Measurements from ENCODE around the gene IRF1. TPM values are rescaled to one million over a fixed set of nuclear protein-coding genes. Genes with fewer than 3 reads are reported as not detected.
A peak's percentile ranks its signal among the peaks of the same experiment; 100 is the strongest.
"Not testable (repeated sequence)": the region's sequence is repeated elsewhere in the genome, so short reads cannot be mapped to it uniquely, and the experiment has no call there.

Gene IRF1, protein sequence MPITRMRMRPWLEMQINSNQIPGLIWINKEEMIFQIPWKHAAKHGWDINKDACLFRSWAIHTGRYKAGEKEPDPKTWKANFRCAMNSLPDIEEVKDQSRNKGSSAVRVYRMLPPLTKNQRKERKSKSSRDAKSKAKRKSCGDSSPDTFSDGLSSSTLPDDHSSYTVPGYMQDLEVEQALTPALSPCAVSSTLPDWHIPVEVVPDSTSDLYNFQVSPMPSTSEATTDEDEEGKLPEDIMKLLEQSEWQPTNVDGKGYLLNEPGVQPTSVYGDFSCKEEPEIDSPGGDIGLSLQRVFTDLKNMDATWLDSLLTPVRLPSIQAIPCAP
- total RNA-seq, result 100 to 1,000 TPM; 351 to 512 TPM

DNA sequence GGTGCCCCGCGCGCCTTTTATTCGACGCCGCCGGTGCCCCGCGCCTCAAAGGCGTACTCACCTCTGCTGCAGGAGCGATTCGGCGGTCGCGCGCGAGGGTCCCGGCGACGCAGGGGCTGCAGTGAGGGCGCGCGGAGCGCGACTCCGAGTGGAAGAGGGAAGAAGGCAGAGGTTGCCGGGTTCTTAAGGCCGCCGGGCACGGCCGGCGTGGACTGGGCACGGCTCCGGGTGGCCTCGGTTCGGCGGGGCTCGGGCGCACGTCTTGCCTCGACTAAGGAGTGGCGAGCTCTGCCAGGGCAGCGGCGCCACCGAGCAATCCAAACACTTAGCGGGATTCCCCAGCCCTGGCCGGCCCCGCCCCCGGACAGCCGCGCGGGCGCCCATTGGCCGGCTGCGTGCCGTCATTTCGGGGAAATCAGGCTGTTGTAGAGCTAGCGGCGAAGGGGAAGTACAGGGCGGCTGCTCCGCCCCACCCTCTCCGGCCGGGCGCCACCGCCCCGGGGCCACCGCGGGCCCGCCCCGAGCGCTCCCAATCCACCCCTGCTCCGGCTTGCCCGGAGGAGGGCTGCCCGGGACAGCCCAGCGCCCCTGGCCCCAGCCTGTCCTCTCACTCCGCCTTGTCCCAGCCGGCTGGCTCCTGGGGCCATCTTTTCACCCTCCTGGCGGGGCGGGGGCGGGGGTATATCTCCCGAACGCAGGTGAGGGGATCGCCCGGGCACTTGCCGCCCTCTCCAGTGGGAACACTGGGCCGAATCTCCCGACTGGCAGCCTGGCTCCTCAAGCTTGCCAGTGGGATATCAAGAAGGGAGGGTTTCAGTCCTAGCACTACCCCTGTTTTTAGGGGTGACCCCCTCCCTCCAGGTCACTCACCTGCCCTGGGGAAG is at the start of gene IRF1:
Gene IRF1, minus strand, starts transcription at position 290 of the 884 bp plus-strand sequence. CDS start 1,295 bp downstream, outside the sequence.
- Mint-ChIP-seq H3K4me3 (peak within 1 kb of the TSS; percentile 97), H3K9me3 (no peaks in the 10 kb centered on the region), H3K27ac (peak within 1 kb of the TSS; percentile 90 to 100), H3K36me3 (peaks cover 36% of the 10 kb centered on the region), H3K27me3 (no peaks in the 10 kb centered on the region), H3K4me1 (ENCODE audit: low read depth in 2 of 2) (peaks cover 70 to 76% of the 10 kb centered on the region in 2 donors)
- ATAC-seq (peak; percentile 85 to 89), DNase-seq (ENCODE audit: low spot score) (peak; percentile 99)

GRCh38 chr5:132540149-132540548 is 49.6 kb upstream of the IRF1 start:
- Mint-ChIP-seq H3K4me1 (ENCODE audit: low read depth in 2 of 2) (peaks cover 10 to 26% of the 10 kb centered on the region in 2 donors), H3K9me3 (no peaks in the 10 kb centered on the region), H3K27ac (no peak overlapping the region), H3K36me3 (no peaks in the 10 kb centered on the region), H3K27me3 (no peaks in the 10 kb centered on the region), H3K4me3 (no peak overlapping the region)
- no peak for ATAC-seq
- DNase-seq (ENCODE audit: low spot score), result no peak

- H3K9me3 Mint-ChIP-seq, result no peaks in the 10 kb centered on the region
- H3K4me1 Mint-ChIP-seq (ENCODE audit: low read depth in 2 of 2), result peaks cover 10 to 22% of the 10 kb centered on the region in 2 donors
- H3K36me3 Mint-ChIP-seq, result no peaks in the 10 kb centered on the region
- H3K4me3 Mint-ChIP-seq, result no peak overlapping the region
- ATAC-seq, result no peak
- DNase-seq (ENCODE audit: low spot score), result no peak
- H3K27me3 Mint-ChIP-seq, result no peaks in the 10 kb centered on the region
- H3K27ac Mint-ChIP-seq, result no peak overlapping the region
These were observed 49.1 kb upstream of the IRF1 start for GRCh38 chr5:132539716-132540115.

DNA sequence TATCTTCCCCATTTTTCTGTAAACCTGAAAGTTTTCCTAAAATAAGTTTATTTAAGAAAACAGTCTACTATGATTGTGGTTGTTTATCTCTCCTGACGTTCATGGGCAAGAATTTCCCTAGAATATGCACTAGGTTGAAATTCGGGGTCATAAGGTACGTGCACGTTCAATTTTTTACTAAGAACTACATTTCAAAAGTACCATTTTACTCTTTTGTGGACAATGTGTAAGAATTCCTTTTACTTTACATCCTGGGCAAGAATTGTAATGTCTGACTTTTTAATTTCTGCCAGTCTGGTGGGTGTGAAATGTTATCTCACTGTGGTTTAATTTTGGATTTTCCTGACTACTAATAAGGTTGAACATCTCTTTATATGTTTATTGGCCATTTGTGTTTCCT is 40.4 kb upstream of the IRF1 start:
- Mint-ChIP-seq H3K9me3 (no peaks in the 10 kb centered on the region), H3K36me3 (no peaks in the 10 kb centered on the region), H3K4me3 (peak overlapping the region; percentile 65), H3K4me1 (ENCODE audit: low read depth in 2 of 2) (peaks cover 38 to 42% of the 10 kb centered on the region in 2 donors), H3K27me3 (no peaks in the 10 kb centered on the region), H3K27ac (peak overlapping the region; percentile 74 to 80)
- ATAC-seq (peak; percentile 61 to 62), DNase-seq (ENCODE audit: low spot score) (no peak)

GRCh38 chr5:132528866-132529634 is 38.5 kb upstream of the IRF1 start:
- no peaks in the 10 kb centered on the region for H3K9me3 Mint-ChIP-seq
- no peaks in the 10 kb centered on the region for H3K27me3 Mint-ChIP-seq
- DNase-seq (ENCODE audit: low spot score) (no peak), ATAC-seq (peak; percentile 44 to 74)
- no peaks in the 10 kb centered on the region for H3K36me3 Mint-ChIP-seq
- H3K27ac Mint-ChIP-seq, result peak overlapping the region; percentile 2 to 68
- H3K4me3 Mint-ChIP-seq, result peak overlapping the region; percentile 40
- H3K4me1 Mint-ChIP-seq (ENCODE audit: low read depth in 2 of 2), result peaks cover 53 to 54% of the 10 kb centered on the region in 2 donors

DNA sequence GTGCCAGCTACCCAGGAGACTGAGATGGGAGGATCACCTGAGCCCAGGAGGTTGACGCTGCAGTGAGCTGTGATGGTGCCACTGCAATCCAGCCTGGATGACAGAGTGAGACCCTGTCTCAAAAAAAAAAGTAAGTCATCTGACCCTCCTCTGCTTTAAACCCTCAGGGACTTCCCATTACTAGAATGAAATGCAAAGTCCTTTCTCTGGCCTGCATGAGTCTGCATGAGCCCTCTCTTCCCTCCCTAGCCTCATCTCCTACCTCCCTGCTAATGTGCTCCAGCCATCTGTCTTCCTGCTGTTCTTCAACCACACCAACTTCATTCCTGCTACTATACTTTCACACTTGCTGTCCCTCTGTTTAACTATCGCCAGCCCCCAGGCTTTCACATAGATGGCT is 37.4 kb upstream of the IRF1 start:
- peak overlapping the region in 1 of 2 donors; percentile 2 for H3K27ac Mint-ChIP-seq

DNA sequence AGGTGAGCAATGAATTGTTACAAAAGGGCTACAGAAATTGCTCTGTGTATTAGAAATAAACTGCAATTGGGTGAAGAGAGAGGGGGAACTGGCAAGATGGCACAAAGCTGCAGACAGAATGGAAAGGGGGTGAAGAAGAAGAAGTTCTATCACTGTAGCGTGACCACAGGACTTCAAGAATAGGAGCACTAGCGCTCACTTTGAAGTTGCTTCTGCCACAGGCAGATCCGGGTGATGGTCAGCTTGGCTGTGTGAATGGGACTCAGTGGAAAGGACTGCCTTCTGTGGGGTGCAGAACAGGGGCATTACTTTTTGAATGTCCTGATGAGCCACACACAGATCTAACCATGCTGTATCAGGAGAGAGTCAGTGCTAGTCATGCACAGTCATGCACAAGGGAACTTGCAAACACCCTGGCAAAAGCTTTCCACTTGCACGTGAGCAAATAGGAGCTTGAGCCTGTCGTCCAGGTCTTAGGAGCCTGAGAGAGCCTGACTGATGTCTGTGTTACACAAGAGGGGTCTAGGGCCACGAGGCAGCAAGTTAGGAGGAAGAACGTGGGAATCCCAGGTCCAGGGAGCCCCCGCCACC is 36.5 kb upstream of the IRF1 start:
- H3K27ac Mint-ChIP-seq, result peak overlapping the region in 1 of 2 donors; percentile 84
- H3K4me1 Mint-ChIP-seq (ENCODE audit: low read depth in 2 of 2), result peaks cover 54 to 55% of the 10 kb centered on the region in 2 donors
- ATAC-seq (no peak), DNase-seq (ENCODE audit: low spot score) (no peak)
- no peaks in the 10 kb centered on the region for H3K9me3 Mint-ChIP-seq
- H3K27me3 Mint-ChIP-seq, result no peaks in the 10 kb centered on the region
- H3K4me3 Mint-ChIP-seq, result no peak overlapping the region
- peaks cover 4% of the 10 kb centered on the region for H3K36me3 Mint-ChIP-seq

More for the DNA sequence above, 37.4 kb upstream of the IRF1 start:
- no peaks in the 10 kb centered on the region for H3K9me3 Mint-ChIP-seq
- H3K4me3 Mint-ChIP-seq, result no peak overlapping the region
- ATAC-seq (no peak), DNase-seq (ENCODE audit: low spot score) (no peak)
- peaks cover 53 to 54% of the 10 kb centered on the region in 2 donors for H3K4me1 Mint-ChIP-seq (ENCODE audit: low read depth in 2 of 2)
- no peaks in the 10 kb centered on the region for H3K27me3 Mint-ChIP-seq
- no peaks in the 10 kb centered on the region for H3K36me3 Mint-ChIP-seq

DNA sequence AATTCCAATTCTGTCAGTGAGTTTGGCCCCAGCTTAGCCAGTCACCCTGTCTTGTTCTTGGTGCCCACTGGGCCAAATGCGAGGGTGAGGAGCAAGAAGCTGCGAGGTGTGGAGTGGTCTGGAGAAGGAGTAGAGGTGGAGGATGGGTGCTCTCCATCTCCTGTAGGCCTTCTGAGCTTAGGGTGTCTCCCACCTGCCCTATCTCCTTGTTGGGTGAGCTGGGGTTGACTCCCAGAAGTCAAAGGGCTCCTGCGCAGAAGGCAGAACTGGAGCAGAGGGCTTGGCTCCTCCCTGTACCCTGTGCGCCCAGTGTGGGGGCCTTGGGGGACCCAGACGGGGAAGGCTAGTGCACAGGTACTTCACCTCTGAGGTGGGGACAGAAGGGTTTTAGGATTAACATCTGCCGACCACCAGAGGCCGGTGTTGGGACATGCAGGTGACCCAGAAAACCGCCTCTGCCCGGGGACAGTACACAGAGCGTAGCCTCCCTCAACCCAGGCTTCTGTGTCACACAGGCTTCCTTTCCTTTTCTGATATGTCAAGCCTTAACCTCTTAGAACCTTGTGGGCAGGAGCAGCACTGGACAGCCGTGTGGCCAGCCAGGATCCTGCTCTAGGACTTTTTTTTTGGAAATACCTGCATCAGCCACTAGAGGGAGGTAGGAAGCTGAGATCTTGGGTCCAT is 35.9 kb upstream of the IRF1 start:
- no peaks in the 10 kb centered on the region for H3K9me3 Mint-ChIP-seq
- DNase-seq (ENCODE audit: low spot score) (peak; percentile 68), ATAC-seq (peak; percentile 48 to 74)
- no peak overlapping the region for H3K4me3 Mint-ChIP-seq
- peaks cover 6% of the 10 kb centered on the region for H3K36me3 Mint-ChIP-seq
- no peaks in the 10 kb centered on the region for H3K27me3 Mint-ChIP-seq
- peaks cover 50 to 52% of the 10 kb centered on the region in 2 donors for H3K4me1 Mint-ChIP-seq (ENCODE audit: low read depth in 2 of 2)
- peak overlapping the region; percentile 70 to 84 for H3K27ac Mint-ChIP-seq

DNA sequence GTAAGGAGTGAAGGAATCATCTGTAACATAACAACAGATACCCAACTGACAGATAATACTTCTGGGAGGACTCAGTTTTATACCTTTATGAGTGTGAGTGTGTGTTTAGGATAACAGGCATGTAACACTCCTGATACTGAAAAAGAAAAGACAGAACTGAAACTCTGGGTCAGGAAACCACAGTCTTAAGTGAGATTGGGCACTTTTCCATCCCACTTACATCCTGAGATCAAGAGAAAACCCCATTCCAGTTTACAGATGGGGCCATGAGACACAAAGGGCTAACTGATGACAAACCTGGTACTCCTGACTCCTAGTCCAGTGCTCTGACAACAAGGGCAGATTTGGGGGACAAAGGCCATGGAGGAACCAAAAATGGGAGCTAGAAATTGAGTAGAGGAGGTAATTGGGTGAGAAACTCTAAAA is 34.7 kb upstream of the IRF1 start:
- Mint-ChIP-seq H3K36me3 (peaks cover 6% of the 10 kb centered on the region), H3K4me3 (peak overlapping the region; percentile 67), H3K9me3 (no peaks in the 10 kb centered on the region), H3K27ac (peak overlapping the region; percentile 70 to 84), H3K27me3 (no peaks in the 10 kb centered on the region), H3K4me1 (ENCODE audit: low read depth in 2 of 2) (peaks cover 44 to 50% of the 10 kb centered on the region in 2 donors)
- ATAC-seq, result peak; percentile 68 to 76
- DNase-seq (ENCODE audit: low spot score), result no peak

DNA sequence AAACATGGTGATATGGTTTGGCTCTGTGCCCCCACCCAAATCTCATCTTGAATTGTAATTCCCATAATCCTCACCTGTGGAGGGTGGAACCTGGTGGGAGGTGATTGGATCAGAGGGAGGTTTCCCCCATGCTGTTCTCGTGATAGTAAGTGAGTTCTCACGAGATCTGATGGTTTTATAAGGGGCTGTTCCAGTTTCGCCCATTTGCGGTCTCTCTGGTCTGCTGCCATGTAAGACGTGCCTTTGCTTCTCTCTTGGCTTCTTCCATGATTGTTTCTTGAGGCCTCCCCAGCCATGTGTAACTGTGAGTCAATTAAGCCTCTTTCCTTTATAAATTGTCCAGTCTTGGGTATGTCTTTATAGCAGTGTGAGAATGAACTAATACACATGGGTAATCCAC is 34.3 kb upstream of the IRF1 start:
- H3K36me3 Mint-ChIP-seq; ATAC-seq; DNase-seq (ENCODE audit: low spot score); H3K9me3 Mint-ChIP-seq; H3K27me3 Mint-ChIP-seq: not testable (repeated sequence)
- peak overlapping the region; percentile 70 to 84 for H3K27ac Mint-ChIP-seq
- peak overlapping the region; percentile 67 for H3K4me3 Mint-ChIP-seq
- peaks cover 44 to 53% of the 10 kb centered on the region in 2 donors for H3K4me1 Mint-ChIP-seq (ENCODE audit: low read depth in 2 of 2)

- DNase-seq (ENCODE audit: low spot score); H3K4me3 Mint-ChIP-seq; H3K36me3 Mint-ChIP-seq; H3K9me3 Mint-ChIP-seq; ATAC-seq; H3K27me3 Mint-ChIP-seq: not testable (repeated sequence)
- Mint-ChIP-seq H3K27ac (peak overlapping the region; percentile 11 to 82), H3K4me1 (ENCODE audit: low read depth in 2 of 2) (peaks cover 27 to 38% of the 10 kb centered on the region in 2 donors)
These were observed 31.5 kb upstream of the IRF1 start for GRCh38 chr5:132522067-132522466.

- Mint-ChIP-seq H3K4me1 (ENCODE audit: low read depth in 2 of 2) (peaks cover 23 to 26% of the 10 kb centered on the region in 2 donors), H3K4me3 (peak overlapping the region; percentile 16), H3K27ac (peak overlapping the region in 1 of 2 donors; percentile 52)
- not testable (repeated sequence) for H3K27me3 Mint-ChIP-seq; H3K9me3 Mint-ChIP-seq; DNase-seq (ENCODE audit: low spot score); ATAC-seq; H3K36me3 Mint-ChIP-seq
These were observed 23.2 kb upstream of the IRF1 start for GRCh38 chr5:132513618-132514336.

Data from natural killer cell treated with Interleukin-12 subunit alpha and Interleukin-12 subunit beta and Interleukin-15 and Interleukin-18, amount 100 ng/mL, for 72 hours (primary cell).